HEK293 (cell line): Measurements from ENCODE around the gene HTR1B.

Experiments
- MYNN ChIP-seq: fragments of 450-650 bp; formaldehyde crosslinking; IDR thresholded peaks from 2 replicates; pipeline ENCODE4 v1.5.1; 2016; ENCODE audit warnings: missing biosample characterization, missing genetic modification characterization, borderline replicate concordance
- PRDM4 ChIP-seq: fragments of 450-650 bp; formaldehyde crosslinking; IDR thresholded peaks from 2 replicates; pipeline ENCODE4 v1.5.1; 2017; ENCODE audit warnings: missing biosample characterization, missing genetic modification characterization
- TCF7L2 ChIP-seq: IDR thresholded peaks from 2 replicates; pipeline ENCODE4 v1.6.1; 2011; ENCODE audit warnings: low read depth, mild to moderate bottlenecking, inconsistent platforms, low read length, moderate library complexity, borderline replicate concordance
- ZFP37 ChIP-seq: fragments of 450-650 bp; formaldehyde crosslinking; IDR thresholded peaks from 2 replicates; pipeline ENCODE4 v1.5.1; 2016; ENCODE audit warnings: missing biosample characterization, missing genetic modification characterization
- ZNF274 ChIP-seq, 2 experiments: fragments of 200-500 bp in 1 of 2; fragments of 450-650 bp in 1 of 2; sonication (Bioruptor generic) in 1 of 2; formaldehyde crosslinking in 1 of 2; IDR thresholded peaks; 2 replicates each; pipeline versions ENCODE4 v1.5.1 to v1.6.1; 2014 to 2016; ENCODE audit warnings: borderline replicate concordance in 1 of 2, inconsistent platforms in 1 of 2, low read length in 1 of 2, missing biosample characterization in 1 of 2, missing genetic modification characterization in 1 of 2
- ZNF335 ChIP-seq: fragments of 450-650 bp; formaldehyde crosslinking; conservative IDR thresholded peaks from 2 replicates; pipeline ENCODE4 v1.5.1; 2016; ENCODE audit warnings: missing biosample characterization, missing genetic modification characterization
- ZNF558 ChIP-seq: fragments of 450-650 bp; formaldehyde crosslinking; IDR thresholded peaks from 2 replicates; pipeline ENCODE4 v1.5.1; 2016; ENCODE audit warnings: missing biosample characterization, missing genetic modification characterization
- ZNF830 ChIP-seq: fragments of 450-650 bp; IDR thresholded peaks from 2 replicates; pipeline ENCODE4 v1.5.0; 2018; ENCODE audit warnings: missing biosample characterization, missing genetic modification characterization, low read depth, mild to moderate bottlenecking, moderate library complexity
- TF ChIP-seq, protein P1 (sequence below): fragments of 450-650 bp; formaldehyde crosslinking; IDR thresholded peaks from 2 replicates; pipeline ENCODE4 v1.5.1; 2016; ENCODE audit warnings: missing biosample characterization, missing genetic modification characterization
- TF ChIP-seq, protein P2 (sequence below): fragments of 450-650 bp; formaldehyde crosslinking; IDR thresholded peaks from 2 replicates; pipeline ENCODE4 v1.5.0; 2017; ENCODE audit warnings: missing biosample characterization, missing genetic modification characterization, borderline replicate concordance
- TF ChIP-seq, protein P3 (sequence below): fragments of 450-650 bp; formaldehyde crosslinking; IDR thresholded peaks from 2 replicates; pipeline ENCODE4 v1.5.1; 2016; ENCODE audit warnings: missing biosample characterization, missing genetic modification characterization

DNA sequence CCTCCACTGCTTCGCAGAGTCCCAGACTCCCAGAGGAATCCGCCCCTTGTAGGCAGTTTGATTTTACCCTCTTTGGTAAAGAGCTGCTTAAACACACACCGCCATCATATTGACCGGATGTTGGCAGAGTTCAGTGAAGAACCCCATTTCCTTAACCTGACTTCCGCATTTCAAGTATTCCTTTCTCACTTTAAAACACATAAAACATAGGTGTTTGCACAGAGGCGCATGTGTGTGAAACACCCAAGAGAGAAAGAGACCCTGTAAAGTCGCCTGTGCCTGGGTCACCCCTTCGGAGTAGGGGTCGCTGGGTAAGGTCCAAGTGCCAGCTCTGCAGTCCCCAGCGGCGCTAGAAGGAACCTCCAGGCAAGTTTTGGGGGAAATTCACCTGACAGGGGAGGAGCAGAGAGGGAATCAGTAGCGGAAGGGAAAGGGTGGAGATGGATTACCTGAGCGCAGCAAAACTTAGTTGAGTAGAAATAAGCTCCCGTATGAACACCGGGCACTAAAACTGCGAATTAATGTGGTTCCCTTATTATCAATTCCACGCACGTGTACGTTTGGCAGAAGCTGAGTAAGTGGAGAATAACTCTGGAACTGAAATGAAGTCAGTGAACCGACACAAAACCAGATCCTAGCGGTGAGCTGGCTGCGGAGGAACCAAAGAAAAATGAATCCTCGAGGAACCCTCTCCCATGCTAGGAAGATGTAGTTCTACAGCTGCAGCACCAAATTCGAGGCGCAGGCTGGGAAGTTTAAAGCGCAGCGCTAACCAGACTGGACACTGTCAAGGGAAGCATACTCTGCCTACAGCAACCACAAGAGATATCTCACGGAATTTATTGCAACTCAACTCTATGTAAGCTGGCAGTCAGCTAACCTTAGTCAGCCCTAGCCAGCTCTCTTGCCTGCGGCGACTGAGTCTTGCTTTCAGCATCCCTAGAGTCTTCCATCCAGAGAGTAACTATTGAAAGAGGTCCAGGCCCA is 3.5 kb upstream of the HTR1B start:
- no peak for TF ChIP-seq MYNN (tag by site-specific recombination)
- no peak for TF ChIP-seq ZNF558 (tag by site-specific recombination)
- TF ChIP-seq, protein P1, sequence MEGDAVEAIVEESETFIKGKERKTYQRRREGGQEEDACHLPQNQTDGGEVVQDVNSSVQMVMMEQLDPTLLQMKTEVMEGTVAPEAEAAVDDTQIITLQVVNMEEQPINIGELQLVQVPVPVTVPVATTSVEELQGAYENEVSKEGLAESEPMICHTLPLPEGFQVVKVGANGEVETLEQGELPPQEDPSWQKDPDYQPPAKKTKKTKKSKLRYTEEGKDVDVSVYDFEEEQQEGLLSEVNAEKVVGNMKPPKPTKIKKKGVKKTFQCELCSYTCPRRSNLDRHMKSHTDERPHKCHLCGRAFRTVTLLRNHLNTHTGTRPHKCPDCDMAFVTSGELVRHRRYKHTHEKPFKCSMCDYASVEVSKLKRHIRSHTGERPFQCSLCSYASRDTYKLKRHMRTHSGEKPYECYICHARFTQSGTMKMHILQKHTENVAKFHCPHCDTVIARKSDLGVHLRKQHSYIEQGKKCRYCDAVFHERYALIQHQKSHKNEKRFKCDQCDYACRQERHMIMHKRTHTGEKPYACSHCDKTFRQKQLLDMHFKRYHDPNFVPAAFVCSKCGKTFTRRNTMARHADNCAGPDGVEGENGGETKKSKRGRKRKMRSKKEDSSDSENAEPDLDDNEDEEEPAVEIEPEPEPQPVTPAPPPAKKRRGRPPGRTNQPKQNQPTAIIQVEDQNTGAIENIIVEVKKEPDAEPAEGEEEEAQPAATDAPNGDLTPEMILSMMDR, result no peak
- no peak for TF ChIP-seq ZNF830 (tag by site-specific recombination)
- TF ChIP-seq, protein P2, sequence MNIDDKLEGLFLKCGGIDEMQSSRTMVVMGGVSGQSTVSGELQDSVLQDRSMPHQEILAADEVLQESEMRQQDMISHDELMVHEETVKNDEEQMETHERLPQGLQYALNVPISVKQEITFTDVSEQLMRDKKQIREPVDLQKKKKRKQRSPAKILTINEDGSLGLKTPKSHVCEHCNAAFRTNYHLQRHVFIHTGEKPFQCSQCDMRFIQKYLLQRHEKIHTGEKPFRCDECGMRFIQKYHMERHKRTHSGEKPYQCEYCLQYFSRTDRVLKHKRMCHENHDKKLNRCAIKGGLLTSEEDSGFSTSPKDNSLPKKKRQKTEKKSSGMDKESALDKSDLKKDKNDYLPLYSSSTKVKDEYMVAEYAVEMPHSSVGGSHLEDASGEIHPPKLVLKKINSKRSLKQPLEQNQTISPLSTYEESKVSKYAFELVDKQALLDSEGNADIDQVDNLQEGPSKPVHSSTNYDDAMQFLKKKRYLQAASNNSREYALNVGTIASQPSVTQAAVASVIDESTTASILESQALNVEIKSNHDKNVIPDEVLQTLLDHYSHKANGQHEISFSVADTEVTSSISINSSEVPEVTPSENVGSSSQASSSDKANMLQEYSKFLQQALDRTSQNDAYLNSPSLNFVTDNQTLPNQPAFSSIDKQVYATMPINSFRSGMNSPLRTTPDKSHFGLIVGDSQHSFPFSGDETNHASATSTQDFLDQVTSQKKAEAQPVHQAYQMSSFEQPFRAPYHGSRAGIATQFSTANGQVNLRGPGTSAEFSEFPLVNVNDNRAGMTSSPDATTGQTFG (tag by site-specific recombination), result no peak
- TF ChIP-seq ZNF274 (IDR thresholded peaks at IDR 0.05; ENCODE audit: low read length), result no peak
- TF ChIP-seq ZNF274 (tag by site-specific recombination; IDR thresholded peaks at IDR 0.05; ENCODE audit: borderline replicate concordance), result no peak
- TF ChIP-seq, protein P3, sequence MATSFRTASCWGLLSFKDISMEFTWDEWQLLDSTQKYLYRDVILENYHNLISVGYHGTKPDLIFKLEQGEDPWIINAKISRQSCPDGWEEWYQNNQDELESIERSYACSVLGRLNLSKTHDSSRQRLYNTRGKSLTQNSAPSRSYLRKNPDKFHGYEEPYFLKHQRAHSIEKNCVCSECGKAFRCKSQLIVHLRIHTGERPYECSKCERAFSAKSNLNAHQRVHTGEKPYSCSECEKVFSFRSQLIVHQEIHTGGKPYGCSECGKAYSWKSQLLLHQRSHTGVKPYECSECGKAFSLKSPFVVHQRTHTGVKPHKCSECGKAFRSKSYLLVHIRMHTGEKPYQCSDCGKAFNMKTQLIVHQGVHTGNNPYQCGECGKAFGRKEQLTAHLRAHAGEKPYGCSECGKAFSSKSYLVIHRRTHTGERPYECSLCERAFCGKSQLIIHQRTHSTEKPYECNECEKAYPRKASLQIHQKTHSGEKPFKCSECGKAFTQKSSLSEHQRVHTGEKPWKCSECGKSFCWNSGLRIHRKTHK (tag by site-specific recombination), result no peak
- no peak for TF ChIP-seq TCF7L2
- no peak for TF ChIP-seq ZFP37 (tag by site-specific recombination)
- TF ChIP-seq PRDM4 (tag by site-specific recombination), result no peak
- TF ChIP-seq ZNF335 (tag by site-specific recombination), result peak; percentile 16; the same call in 1 of the 2 replicates
